Panc1 (cell line): ENCODE data around the gene GNLY. TPM values are rescaled to one million over a fixed set of nuclear protein-coding genes. Genes with fewer than 3 reads are reported as not detected.

Experiments
- ATAC-seq: fragments of 200-7000 bp; cut with Tn5 transposase; 2 replicates; pipeline ENCODE4 v1.9.1; 2020; ENCODE audit warnings: mild to moderate bottlenecking, moderate library complexity
- BruUV-seq: library from RNA; stranded (reverse); fragments of 400-500 nt; replicated peaks from 2 replicates; lab custom pipeline; 2021; lab: Mats Ljungman, UMichigan
- CTCF ChIA-PET: fragments of 300-600 bp; sonication (Branson Sonifier 250); formaldehyde crosslinking; loops from one replicate; lab custom pipeline; 2022; ENCODE audit warnings: antibody characterized with exemption; lab: Charles Lee
- POLR2A ChIA-PET: fragments of 300-600 bp; sonication (Branson Sonifier 250); formaldehyde crosslinking; loops from one replicate; lab custom pipeline; 2022; ENCODE audit warnings: antibody characterized with exemption; lab: Charles Lee
- DNase-seq: peaks from one replicate; pipeline ENCODE4 v3.0.0-alpha.2; 2010; ENCODE audit warnings: low read depth, low spot score
- H3K27ac ChIP-seq: 2 replicates; pipeline ENCODE4 v1.5.1; 2011; ENCODE audit warnings: mild to moderate bottlenecking, low read length, inconsistent platforms
- H3K27me3 ChIP-seq: fragments of 200-500 bp; sonication (Bioruptor generic); 2 replicates; pipeline ENCODE4 v1.6.0; 2014; ENCODE audit warnings: low read length, inconsistent platforms; ENCODE audit not compliant: control insufficient read depth, insufficient read depth
- H3K36me3 ChIP-seq: fragments of 200-500 bp; sonication (Bioruptor generic); 2 replicates; pipeline ENCODE4 v1.5.1; 2014; ENCODE audit warnings: inconsistent platforms, mild to moderate bottlenecking, low read length, moderate library complexity; ENCODE audit not compliant: control insufficient read depth, insufficient read depth
- H3K4me1 ChIP-seq: 2 replicates; pipeline ENCODE4 v1.5.1; 2011; ENCODE audit warnings: inconsistent platforms, mild to moderate bottlenecking, low read length, moderate library complexity; ENCODE audit not compliant: control insufficient read depth, insufficient read depth
- H3K4me3 ChIP-seq, 2 experiments: 2 replicates each; pipeline ENCODE4 v1.5.1; 2011 to 2012; ENCODE audit warnings: low read depth in 2 of 2, low read length in 2 of 2, mild to moderate bottlenecking in 2 of 2, inconsistent platforms in 1 of 2, moderate library complexity in 1 of 2
- H3K9me3 ChIP-seq: fragments of 200-500 bp; sonication (Bioruptor generic); 2 replicates; pipeline ENCODE4 v1.5.1; 2014; ENCODE audit warnings: low read depth, mild to moderate bottlenecking, inconsistent platforms, low read length, moderate library complexity; ENCODE audit not compliant: control insufficient read depth, insufficient read depth
- CTCF ChIP-seq: fragments of 450-650 bp; IDR thresholded peaks from 2 replicates; pipeline ENCODE4 v1.5.1; 2017; ENCODE audit warnings: mild to moderate bottlenecking
- POLR2AphosphoS5 ChIP-seq: IDR thresholded peaks from 2 replicates; pipeline ENCODE4 v1.6.1; 2012; ENCODE audit warnings: mild to moderate bottlenecking, low read depth, low read length, moderate library complexity
- REST ChIP-seq, 2 experiments: IDR thresholded peaks; 2 replicates each; pipeline ENCODE4 v1.6.1; 2011 to 2012; ENCODE audit warnings: low read depth in 2 of 2, control low read depth in 1 of 2, low read length in 1 of 2, mild to moderate bottlenecking in 1 of 2, moderate library complexity in 1 of 2; ENCODE audit not compliant: insufficient read depth in 1 of 2
- SIN3A ChIP-seq: IDR thresholded peaks from 2 replicates; pipeline ENCODE4 v1.6.1; 2012; ENCODE audit warnings: low read depth, mild to moderate bottlenecking, low read length, moderate library complexity, borderline replicate concordance; ENCODE audit not compliant: insufficient read depth
- TCF7L2 ChIP-seq: IDR thresholded peaks from 2 replicates; pipeline ENCODE4 v1.6.1; 2011; ENCODE audit warnings: mild to moderate bottlenecking, low read depth, low read length, inconsistent platforms
- in situ Hi-C: cut with HindIII; loops from 2 replicates; pipeline ENCODE4 v1.10.0; 2016; ENCODE audit warnings: low sequenced_read_pairs, low pct_unique_long_range_greater_than_20kb
- intact Hi-C: fragments of 100-400 bp; cut with micrococcal nuclease; formaldehyde crosslinking; loops from one replicate; pipeline ENCODE4 v1.10.0; 2022; ENCODE audit not compliant: unreplicated experiment
- total RNA-seq: library from RNA; stranded (reverse); gene quantifications from one replicate; pipeline ENCODE4 v1.2.1, GENCODE V29; 2021; ENCODE audit not compliant: unreplicated experiment

The GNLY gene
- total RNA-seq, 1 experiment from 2014 or later: not detected

- ChIA-PET CTCF (no interaction called here), POLR2A (no interaction called here)
- in situ Hi-C loops (no loop called here), intact Hi-C loops (no loop called here)
- H3K36me3 ChIP-seq: no peaks in the 10 kb centered on the region
- DNase-seq (no peak), ATAC-seq (no peak)
- no peaks in the 10 kb centered on the region for H3K27me3 ChIP-seq
- no peak for TF ChIP-seq POLR2AphosphoS5
- no peak for TF ChIP-seq TCF7L2
- TF ChIP-seq REST (IDR thresholded peaks at IDR 0.05; ENCODE audit: insufficient read depth in 1 of 2, low read depth in 2 of 2, low read length in 1 of 2): no peak
- TF ChIP-seq CTCF: no peak
- no peak for TF ChIP-seq SIN3A
- no peak overlapping the region for H3K27ac ChIP-seq
- H3K4me1 ChIP-seq: no peaks in the 10 kb centered on the region; the same call in 1 of the 2 replicates
- BruUV-seq: no TSS peak
- H3K9me3 ChIP-seq: no peaks in the 10 kb centered on the region
- no peak overlapping the region for H3K4me3 ChIP-seq
These were observed 19.7 kb upstream of the GNLY start for GRCh38 chr2:85674417-85674816.

- DNase-seq (no peak), ATAC-seq (no peak)
- no peaks in the 10 kb centered on the region; the same call in 1 of the 2 replicates for H3K4me1 ChIP-seq
- no peak overlapping the region for H3K4me3 ChIP-seq
- in situ Hi-C loops: no loop called here
- no TSS peak for BruUV-seq
- intact Hi-C loops: no loop called here
- TF ChIP-seq SIN3A (no peak), REST (IDR thresholded peaks at IDR 0.05; ENCODE audit: insufficient read depth in 1 of 2, low read depth in 2 of 2, low read length in 1 of 2) (no peak), POLR2AphosphoS5 (no peak), CTCF (no peak), TCF7L2 (no peak)
- H3K9me3 ChIP-seq: no peaks in the 10 kb centered on the region
- H3K36me3 ChIP-seq: no peaks in the 10 kb centered on the region
- CTCF ChIA-PET: interaction anchor here (0.7 kb wide), 1 partner anchor 339 kb away, joined by 3 read pairs; no protein-coding TSS in a partner anchor
- no peak overlapping the region for H3K27ac ChIP-seq
- H3K27me3 ChIP-seq: no peaks in the 10 kb centered on the region
- POLR2A ChIA-PET: no interaction called here
These were observed 18.7 kb upstream of the GNLY start for GRCh38 chr2:85675427-85675826.
